IMR-90 (cell line): Measurements from ENCODE around the gene HES4. TPM values are rescaled to one million over a fixed set of nuclear protein-coding genes. Genes with fewer than 3 reads are reported as not detected.

Experiments used
- ATAC-seq: fragments of 200-7000 bp; cut with Tn5 transposase; 2 replicates; pipeline ENCODE4 v1.9.1; 2020; ENCODE audit warnings: low read depth, mild to moderate bottlenecking, moderate library complexity
- BruUV-seq: library from RNA; stranded (reverse); fragments of 400-500 nt; replicated peaks from 2 replicates; lab custom pipeline; 2021; lab: Mats Ljungman, UMichigan
- CTCF ChIA-PET: fragments of 300-600 bp; formaldehyde crosslinking; extraction: SDS; loops from one replicate; lab custom pipeline; 2021; ENCODE audit warnings: antibody characterized with exemption; lab: Yijun Ruan, JAX
- POLR2A ChIA-PET: fragments of 300-600 bp; sonication (Branson Sonifier 250); formaldehyde crosslinking; loops from one replicate; lab custom pipeline; 2022; ENCODE audit warnings: antibody characterized with exemption; ENCODE audit not compliant: unreplicated experiment; lab: Charles Lee
- DNase-seq: peaks from one replicate; pipeline ENCODE4 v3.0.0; 2013
- H2AFZ ChIP-seq: replicated peaks from 2 replicates; pipeline ENCODE3; 2013; ENCODE audit warnings: low read length, mild to moderate bottlenecking; ENCODE audit not compliant: poor library complexity
- H2AK5ac ChIP-seq: 2 replicates; pipeline ENCODE4 v1.6.1; 2013; ENCODE audit warnings: low read depth, low read length, inconsistent platforms
- H2AK9ac ChIP-seq: replicated peaks from 2 replicates; pipeline ENCODE3; 2013; ENCODE audit warnings: mild to moderate bottlenecking, low read depth, low read length, moderate library complexity; ENCODE audit not compliant: poor library complexity
- H2BK120ac ChIP-seq: 2 replicates; pipeline ENCODE4 v1.6.1; 2013; ENCODE audit warnings: low read depth, low read length, inconsistent platforms
- H2BK15ac ChIP-seq: 3 replicates; pipeline ENCODE4 v1.6.1; 2013; ENCODE audit warnings: low read depth, low read length, inconsistent platforms
- H2BK20ac ChIP-seq: 2 replicates; pipeline ENCODE4 v1.6.1; 2013; ENCODE audit warnings: low read depth, mild to moderate bottlenecking, inconsistent platforms, low read length, moderate library complexity
- H2BK5ac ChIP-seq: 2 replicates; pipeline ENCODE4 v1.6.1; 2013; ENCODE audit warnings: mild to moderate bottlenecking, low read depth, low read length, inconsistent platforms; ENCODE audit not compliant: poor library complexity, severe bottlenecking
- H3K14ac ChIP-seq: replicated peaks from 2 replicates; pipeline ENCODE4 v1.6.1; 2013; ENCODE audit warnings: low read depth, low read length, inconsistent platforms
- H3K18ac ChIP-seq: 2 replicates; pipeline ENCODE4 v1.6.1; 2013; ENCODE audit warnings: low read depth, low read length, control low read depth
- H3K23ac ChIP-seq: 2 replicates; pipeline ENCODE4 v1.6.1; 2013; ENCODE audit warnings: low read depth, low read length, inconsistent platforms
- H3K27ac ChIP-seq: 2 replicates; pipeline ENCODE4 v1.5.1; 2013; ENCODE audit warnings: mild to moderate bottlenecking, control low read depth, low read length; ENCODE audit not compliant: insufficient read depth
- H3K27me3 ChIP-seq: 2 replicates; pipeline ENCODE4 v1.6.1; 2013; ENCODE audit warnings: low read length; ENCODE audit not compliant: control insufficient read depth, insufficient read depth
- H3K36me3 ChIP-seq: 2 replicates; pipeline ENCODE4 v1.6.1; 2013; ENCODE audit warnings: low read length, mixed read lengths; ENCODE audit not compliant: control insufficient read depth, insufficient read depth
- H3K4ac ChIP-seq: 2 replicates; pipeline ENCODE4 v1.6.1; 2013; ENCODE audit warnings: low read depth, low read length, inconsistent platforms
- H3K4me1 ChIP-seq: 2 replicates; pipeline ENCODE4 v1.6.1; 2013; ENCODE audit warnings: low read length, mixed read lengths; ENCODE audit not compliant: control insufficient read depth, insufficient read depth
- H3K4me2 ChIP-seq: 2 replicates; pipeline ENCODE4 v1.6.1; 2013; ENCODE audit warnings: low read depth, mild to moderate bottlenecking, control low read depth, low read length, moderate library complexity
- H3K4me3 ChIP-seq: 2 replicates; pipeline ENCODE4 v1.5.1; 2013; ENCODE audit warnings: low read depth, mild to moderate bottlenecking, control low read depth, low read length, moderate library complexity; ENCODE audit not compliant: insufficient read depth
- H3K56ac ChIP-seq: 2 replicates; pipeline ENCODE4 v1.6.1; 2013; ENCODE audit warnings: low read length, inconsistent platforms; ENCODE audit not compliant: insufficient read depth; ENCODE audit errors: extremely low read depth
- H3K79me1 ChIP-seq, 2 experiments: 2 replicates each; pipeline ENCODE4 v1.6.1; 2013; ENCODE audit warnings: low read length in 2 of 2, inconsistent platforms in 1 of 2, low read depth in 1 of 2
- H3K9ac ChIP-seq: 2 replicates; pipeline ENCODE4 v1.6.1; 2013; ENCODE audit warnings: low read depth, low read length, control low read depth
- H3K9me1 ChIP-seq: 2 replicates; pipeline ENCODE4 v1.6.1; 2013; ENCODE audit warnings: low read length, inconsistent platforms; ENCODE audit not compliant: insufficient read depth
- H3K9me3 ChIP-seq: 2 replicates; pipeline ENCODE4 v1.6.1; 2013; ENCODE audit warnings: low read length; ENCODE audit not compliant: control insufficient read depth, insufficient read depth
- H4K20me1 ChIP-seq: 2 replicates; pipeline ENCODE4 v1.6.1; 2013; ENCODE audit warnings: low read length, inconsistent platforms; ENCODE audit not compliant: insufficient read depth
- H4K5ac ChIP-seq: 2 replicates; pipeline ENCODE4 v1.6.1; 2013; ENCODE audit warnings: mild to moderate bottlenecking, low read depth, low read length, control low read depth
- H4K8ac ChIP-seq, 2 experiments: 2 replicates each; pipeline ENCODE4 v1.6.1; 2013; ENCODE audit warnings: low read depth in 2 of 2, low read length in 2 of 2, control low read depth in 1 of 2, inconsistent platforms in 1 of 2
- H4K91ac ChIP-seq: 2 replicates; pipeline ENCODE4 v1.6.1; 2013; ENCODE audit warnings: low read depth, low read length, inconsistent platforms; ENCODE audit not compliant: insufficient read depth
- BHLHE40 ChIP-seq: fragments of 150-350 bp; IDR thresholded peaks from 2 replicates; pipeline ENCODE4 v1.6.1; 2016; ENCODE audit warnings: mild to moderate bottlenecking, low read depth, low read length
- CEBPB ChIP-seq: IDR thresholded peaks from 2 replicates; pipeline ENCODE4 v1.6.1; 2012; ENCODE audit warnings: low read depth, low read length, improper control_type of control experiment
- CHD1 ChIP-seq: IDR thresholded peaks from 2 replicates; pipeline ENCODE4 v1.6.1; 2012; ENCODE audit warnings: low read depth, low read length, improper control_type of control experiment
- CTCF ChIP-seq: conservative IDR thresholded peaks from 2 replicates; pipeline ENCODE4 v1.5.1; 2012; ENCODE audit warnings: mild to moderate bottlenecking, low read depth, low read length, improper control_type of control experiment
- FOS ChIP-seq: fragments of 150-350 bp; IDR thresholded peaks from 2 replicates; pipeline ENCODE4 v1.6.1; 2016; ENCODE audit warnings: low read depth, low read length
- MAFK ChIP-seq: IDR thresholded peaks from 2 replicates; pipeline ENCODE4 v1.6.1; 2012; ENCODE audit warnings: low read depth, low read length, improper control_type of control experiment
- MAZ ChIP-seq: IDR thresholded peaks from 2 replicates; pipeline ENCODE4 v1.6.1; 2012; ENCODE audit warnings: low read depth, mild to moderate bottlenecking, low read length, improper control_type of control experiment, moderate library complexity, borderline replicate concordance
- MXI1 ChIP-seq: IDR thresholded peaks from 2 replicates; pipeline ENCODE4 v1.6.1; 2012; ENCODE audit warnings: low read depth, mild to moderate bottlenecking, low read length, moderate library complexity, borderline replicate concordance
- NFE2L2 ChIP-seq: fragments of 150-350 bp; IDR thresholded peaks from 2 replicates; pipeline ENCODE4 v1.6.1; 2016; ENCODE audit warnings: low read depth, mild to moderate bottlenecking, low read length
- POLR2A ChIP-seq: IDR thresholded peaks from 2 replicates; pipeline ENCODE4 v1.6.1; 2012; ENCODE audit warnings: mild to moderate bottlenecking, low read depth, low read length
- RAD21 ChIP-seq: IDR thresholded peaks from 2 replicates; pipeline ENCODE4 v1.6.1; 2012; ENCODE audit warnings: low read length, improper control_type of control experiment
- RFX5 ChIP-seq: IDR thresholded peaks from 2 replicates; pipeline ENCODE4 v1.8.0; 2012; ENCODE audit warnings: low read depth, mild to moderate bottlenecking, low read length, moderate library complexity
- SMC3 ChIP-seq: fragments of 150-350 bp; IDR thresholded peaks from 2 replicates; pipeline ENCODE4 v1.6.1; 2016; ENCODE audit warnings: low read depth, mild to moderate bottlenecking, antibody characterized with exemption, low read length, moderate library complexity
- USF2 ChIP-seq: fragments of 150-350 bp; IDR thresholded peaks from 2 replicates; pipeline ENCODE4 v1.6.1; 2017; ENCODE audit warnings: mild to moderate bottlenecking, antibody characterized with exemption, low read length, low read depth
- WGBS, 2 experiments: methylation state at CpG; one replicate each; pipeline versions ENCODE4 v1.1.5 to v1.1.7; 2013; ENCODE audit warnings: missing lambda C conversion rate in 2 of 2; ENCODE audit not compliant: insufficient read length in 1 of 2; ENCODE audit errors: extremely low coverage in 2 of 2; 5-methylcytosine and 5-hydroxymethylcytosine counted together
- dilution Hi-C: fragments of 300-500 bp; cut with HindIII; formaldehyde crosslinking; loops from one replicate; pipeline ENCODE4 v1.14.3; 2018; ENCODE audit warnings: low sequenced_read_pairs; ENCODE audit not compliant: unreplicated experiment
- in situ Hi-C: fragments of 300-500 bp; cut with MboI; formaldehyde crosslinking; loops from 3 replicates; pipeline ENCODE4 v1.14.3; 2019; ENCODE audit warnings: low sequenced_read_pairs, inconsistent platforms, mixed read lengths
- intact Hi-C: fragments of 100-400 bp; cut with micrococcal nuclease; formaldehyde crosslinking; loops from 2 replicates; pipeline ENCODE4 v1.10.0; 2022
- polyA plus RNA-seq, 3 experiments: library from polyadenylated mRNA; depleted of rRNA; stranded (reverse); fragments of >200 nt; gene quantifications; 2 replicates each; pipeline ENCODE4 v1.2.3, GENCODE V29; 2012; ENCODE audit warnings: low replicate concordance in 1 of 3
- total RNA-seq: library from RNA; depleted of rRNA; stranded (reverse); fragments of >200 nt; gene quantifications from 2 replicates; pipeline ENCODE4 v1.2.3, GENCODE V29; 2012
- TF ChIP-seq, protein P1 (sequence below): fragments of 150-350 bp; IDR thresholded peaks from 2 replicates; pipeline ENCODE4 v1.6.1; 2016; ENCODE audit warnings: low read depth, mild to moderate bottlenecking, low read length, moderate library complexity, borderline replicate concordance

HES4 gene
- total and polyA plus RNA-seq, 2 of the 4 experiments (the other 2 are of a cell fraction) = 1.4 to 11.7 TPM

DNA sequence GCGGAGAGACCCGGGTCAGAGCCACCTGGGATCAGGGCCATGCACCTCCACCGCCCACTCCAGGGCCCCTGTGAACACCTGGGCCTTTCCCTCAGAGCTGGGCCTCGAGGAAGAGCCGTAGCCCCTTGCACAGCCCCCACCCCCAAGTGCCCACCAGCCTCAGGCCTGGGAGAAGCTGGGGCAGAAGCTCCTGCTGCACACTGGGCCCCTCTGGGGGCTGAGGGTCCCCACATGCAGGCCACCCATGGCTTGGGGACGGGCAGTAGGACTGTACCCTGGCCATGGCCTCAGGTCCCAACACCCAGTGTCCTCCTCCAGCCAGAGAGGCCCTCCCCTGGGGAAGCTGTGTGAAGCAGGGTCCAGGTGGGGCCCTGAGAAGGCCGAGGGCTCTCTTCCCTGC lies 47.3 kb downstream of the HES4 start:
- H4K5ac ChIP-seq = no peak overlapping the region
- peaks cover 9% of the 10 kb centered on the region for H3K9me1 ChIP-seq
- no peak overlapping the region for H3K14ac ChIP-seq
- no peak overlapping the region for H3K56ac ChIP-seq
- no peak overlapping the region for H3K23ac ChIP-seq
- WGBS, 2 experiments = 100% methylated on average over 1 of the region's 7 CpGs; no CpG with 5 or more reads in 1 of the 2 experiments
- H3K18ac ChIP-seq = no peak overlapping the region
- no peak overlapping the region for H3K4me2 ChIP-seq
- CTCF ChIA-PET = no interaction called here
- H4K91ac ChIP-seq = no peak overlapping the region
- no peak overlapping the region for H3K27ac ChIP-seq
- H3K36me3 ChIP-seq = peaks cover 81% of the 10 kb centered on the region
- H3K4me1 ChIP-seq = peaks cover under 1% of the 10 kb centered on the region; the same call in 1 of the 2 replicates
- no peak overlapping the region for H3K9ac ChIP-seq
- H2BK5ac ChIP-seq = no peak overlapping the region
- no peak overlapping the region for H2BK20ac ChIP-seq
- no peak overlapping the region for H4K8ac ChIP-seq
- H3K79me1 ChIP-seq = peaks cover 13 to 42% of the 10 kb centered on the region in 2 experiments
- H2BK120ac ChIP-seq = no peak overlapping the region
- no peak overlapping the region for H3K4me3 ChIP-seq
- H2AK5ac ChIP-seq = no peak overlapping the region
- TF ChIP-seq MXI1 (no peak), CEBPB (no peak), MAFK (no peak), MAZ (no peak), FOS (no peak), USF2 (no peak), SMC3 (no peak), BHLHE40 (no peak), CTCF (no peak), CHD1 (no peak), NFE2L2 (no peak), RAD21 (no peak), RFX5 (no peak), POLR2A (no peak)
- TF ChIP-seq, protein P1, sequence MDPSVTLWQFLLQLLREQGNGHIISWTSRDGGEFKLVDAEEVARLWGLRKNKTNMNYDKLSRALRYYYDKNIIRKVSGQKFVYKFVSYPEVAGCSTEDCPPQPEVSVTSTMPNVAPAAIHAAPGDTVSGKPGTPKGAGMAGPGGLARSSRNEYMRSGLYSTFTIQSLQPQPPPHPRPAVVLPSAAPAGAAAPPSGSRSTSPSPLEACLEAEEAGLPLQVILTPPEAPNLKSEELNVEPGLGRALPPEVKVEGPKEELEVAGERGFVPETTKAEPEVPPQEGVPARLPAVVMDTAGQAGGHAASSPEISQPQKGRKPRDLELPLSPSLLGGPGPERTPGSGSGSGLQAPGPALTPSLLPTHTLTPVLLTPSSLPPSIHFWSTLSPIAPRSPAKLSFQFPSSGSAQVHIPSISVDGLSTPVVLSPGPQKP = no peak
- POLR2A ChIA-PET = interaction anchor here (0.6 kb wide), 1 partner anchor 13 kb away, joined by 3 read pairs; no protein-coding TSS in a partner anchor
- H2AK9ac ChIP-seq = no peak overlapping the region
- intact Hi-C loops = no loop called here
- H2AFZ ChIP-seq = no peak overlapping the region
- H4K20me1 ChIP-seq = peaks cover 22% of the 10 kb centered on the region
- dilution Hi-C loops = no loop called here
- BruUV-seq = no TSS peak
- no peak overlapping the region for H2BK15ac ChIP-seq
- ATAC-seq = no peak
- H3K9me3 ChIP-seq = no peaks in the 10 kb centered on the region
- H3K27me3 ChIP-seq = no peaks in the 10 kb centered on the region
- no peak for DNase-seq
- in situ Hi-C loops = no loop called here
- H3K4ac ChIP-seq = no peak overlapping the region
